GM20000 (cell line): ENCODE measurements around the gene WDHD1.

ENCODE experiments used
- DNase-seq: peaks from one replicate; pipeline ENCODE4 v3.0.0; 2012; ENCODE audit warnings: low spot score
- CTCF ChIP-seq: IDR thresholded peaks from 2 replicates; pipeline ENCODE4 v1.5.1; 2012; ENCODE audit warnings: mild to moderate bottlenecking, control low read depth; ENCODE audit errors: extremely low read depth, missing control alignments

The WDHD1 gene

DNA sequence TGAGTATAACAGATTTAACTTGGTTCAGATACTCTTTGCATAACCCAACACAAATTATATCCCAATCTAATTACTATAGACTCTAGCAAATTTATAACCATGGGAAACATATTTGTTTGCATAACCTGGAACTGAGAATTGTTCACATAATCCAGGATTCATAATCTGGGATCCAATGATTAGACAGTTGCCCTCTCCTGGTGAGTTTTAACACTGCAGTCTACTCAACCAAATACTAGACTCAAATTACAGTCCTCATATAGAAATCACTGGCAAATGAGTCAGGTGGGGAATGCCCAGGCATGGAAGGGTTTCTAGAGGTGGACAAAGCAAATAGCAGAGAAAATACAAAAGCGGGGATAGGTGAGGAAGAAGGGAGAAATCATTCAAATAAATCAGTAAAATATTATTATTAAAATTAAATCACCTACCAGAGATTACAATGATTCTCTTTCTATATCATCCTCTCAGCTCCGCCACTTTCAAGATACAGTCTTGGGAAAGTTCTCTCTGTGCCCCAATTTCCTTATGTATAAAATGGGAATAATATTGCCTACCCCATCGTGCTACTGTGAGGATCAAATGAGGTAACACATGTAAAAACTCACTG lies 133.6 kb downstream of the WDHD1 start:
- TF ChIP-seq CTCF, result peak; percentile 48
- peak; percentile 27 for DNase-seq

- TF ChIP-seq CTCF, result no peak
- no peak for DNase-seq
Observed at GRCh38 chr14:54891471-54892245, 135.2 kb downstream of the WDHD1 start.

GRCh38 chr14:54890788-54891187 lies 136.1 kb downstream of the WDHD1 start:
- no peak for TF ChIP-seq CTCF
- DNase-seq, result peak; percentile 45

DNA sequence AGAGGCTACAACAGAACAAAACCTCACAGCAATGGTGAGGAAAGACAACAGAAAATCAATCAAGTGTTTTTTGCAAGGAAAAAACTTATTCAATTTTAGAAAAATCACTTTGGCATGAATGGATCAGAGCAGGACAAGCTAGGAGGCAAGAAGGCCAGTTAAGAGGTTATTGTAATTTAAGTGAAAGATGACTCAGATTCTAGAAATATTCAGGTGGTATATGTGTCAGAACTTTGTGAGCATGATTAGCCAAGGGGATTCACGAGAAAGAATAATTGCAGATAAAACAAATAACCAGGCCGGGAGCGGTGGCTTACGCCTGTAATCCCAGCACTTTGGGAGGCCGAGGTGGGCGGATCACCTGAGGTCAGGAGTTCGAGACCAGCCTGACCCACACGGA lies 137.0 kb downstream of the WDHD1 start:
- no peak for DNase-seq
- no peak for TF ChIP-seq CTCF
